Measurements from ENCODE around the gene MAP7.

DNA sequence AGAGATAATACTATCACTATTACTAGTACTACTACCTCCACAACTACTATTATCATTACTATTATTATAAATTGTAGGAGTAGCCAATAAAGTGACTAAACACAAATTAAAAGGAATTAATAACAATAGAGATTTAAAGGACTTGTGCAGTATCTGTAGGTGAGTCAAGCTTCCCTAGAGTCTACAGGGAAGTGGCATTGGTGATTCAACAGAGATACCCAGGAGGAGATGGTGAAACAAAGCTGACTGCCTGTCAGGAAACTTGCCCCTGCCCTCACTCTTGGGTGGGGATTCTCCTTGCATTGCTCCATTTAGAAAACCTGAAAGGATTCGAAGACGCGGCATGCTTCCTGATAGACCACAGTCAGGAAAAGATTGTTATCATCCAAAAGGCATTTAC is 237.2 kb downstream of the MAP7 start:
- TF ChIP-seq, protein P1, sequence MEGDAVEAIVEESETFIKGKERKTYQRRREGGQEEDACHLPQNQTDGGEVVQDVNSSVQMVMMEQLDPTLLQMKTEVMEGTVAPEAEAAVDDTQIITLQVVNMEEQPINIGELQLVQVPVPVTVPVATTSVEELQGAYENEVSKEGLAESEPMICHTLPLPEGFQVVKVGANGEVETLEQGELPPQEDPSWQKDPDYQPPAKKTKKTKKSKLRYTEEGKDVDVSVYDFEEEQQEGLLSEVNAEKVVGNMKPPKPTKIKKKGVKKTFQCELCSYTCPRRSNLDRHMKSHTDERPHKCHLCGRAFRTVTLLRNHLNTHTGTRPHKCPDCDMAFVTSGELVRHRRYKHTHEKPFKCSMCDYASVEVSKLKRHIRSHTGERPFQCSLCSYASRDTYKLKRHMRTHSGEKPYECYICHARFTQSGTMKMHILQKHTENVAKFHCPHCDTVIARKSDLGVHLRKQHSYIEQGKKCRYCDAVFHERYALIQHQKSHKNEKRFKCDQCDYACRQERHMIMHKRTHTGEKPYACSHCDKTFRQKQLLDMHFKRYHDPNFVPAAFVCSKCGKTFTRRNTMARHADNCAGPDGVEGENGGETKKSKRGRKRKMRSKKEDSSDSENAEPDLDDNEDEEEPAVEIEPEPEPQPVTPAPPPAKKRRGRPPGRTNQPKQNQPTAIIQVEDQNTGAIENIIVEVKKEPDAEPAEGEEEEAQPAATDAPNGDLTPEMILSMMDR (IDR thresholded peaks at IDR 0.05): no peak
- no peak for TF ChIP-seq POLR2A (IDR thresholded peaks at IDR 0.05)
